ENCODE measurements around the gene DNMT1. TPM values are rescaled to one million over a fixed set of nuclear protein-coding genes. Genes with fewer than 3 reads are reported as not detected.

DNMT1 gene
- total RNA-seq, 6 donors from 2014 or later: 54.0 to 166 (median 63.9) TPM

DNA sequence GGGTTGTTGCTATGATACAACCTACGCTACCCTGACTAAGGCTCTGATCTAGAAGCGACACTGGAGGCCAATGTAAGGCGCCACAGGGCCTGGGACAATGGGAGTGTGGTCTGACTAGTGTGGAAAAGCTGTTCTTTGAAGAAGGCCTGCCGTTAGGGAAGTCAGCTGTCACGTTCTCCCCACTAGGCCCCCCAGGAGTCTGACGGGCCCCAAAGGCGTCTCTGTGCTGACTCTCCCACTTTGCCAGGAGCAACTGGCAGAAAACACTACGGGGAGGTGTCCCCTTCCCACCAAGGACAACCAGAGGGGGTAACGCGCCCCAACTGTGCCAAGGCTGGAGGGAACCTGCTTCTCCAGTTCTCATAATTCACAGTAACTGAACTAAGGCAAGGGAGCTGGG lies 49.7 kb downstream of the DNMT1 start:
- TF ChIP-seq, protein P1, sequence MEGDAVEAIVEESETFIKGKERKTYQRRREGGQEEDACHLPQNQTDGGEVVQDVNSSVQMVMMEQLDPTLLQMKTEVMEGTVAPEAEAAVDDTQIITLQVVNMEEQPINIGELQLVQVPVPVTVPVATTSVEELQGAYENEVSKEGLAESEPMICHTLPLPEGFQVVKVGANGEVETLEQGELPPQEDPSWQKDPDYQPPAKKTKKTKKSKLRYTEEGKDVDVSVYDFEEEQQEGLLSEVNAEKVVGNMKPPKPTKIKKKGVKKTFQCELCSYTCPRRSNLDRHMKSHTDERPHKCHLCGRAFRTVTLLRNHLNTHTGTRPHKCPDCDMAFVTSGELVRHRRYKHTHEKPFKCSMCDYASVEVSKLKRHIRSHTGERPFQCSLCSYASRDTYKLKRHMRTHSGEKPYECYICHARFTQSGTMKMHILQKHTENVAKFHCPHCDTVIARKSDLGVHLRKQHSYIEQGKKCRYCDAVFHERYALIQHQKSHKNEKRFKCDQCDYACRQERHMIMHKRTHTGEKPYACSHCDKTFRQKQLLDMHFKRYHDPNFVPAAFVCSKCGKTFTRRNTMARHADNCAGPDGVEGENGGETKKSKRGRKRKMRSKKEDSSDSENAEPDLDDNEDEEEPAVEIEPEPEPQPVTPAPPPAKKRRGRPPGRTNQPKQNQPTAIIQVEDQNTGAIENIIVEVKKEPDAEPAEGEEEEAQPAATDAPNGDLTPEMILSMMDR (IDR thresholded peaks at IDR 0.05): no peak
- no peak for TF ChIP-seq POLR2A (IDR thresholded peaks at IDR 0.05)
- TF ChIP-seq POLR2AphosphoS5 (IDR thresholded peaks at IDR 0.05): no peak
- TF ChIP-seq EP300 (IDR thresholded peaks at IDR 0.05): no peak
- no peak for DNase-seq
- Histone ChIP-seq H3K4me1 (peaks cover 0 to 9% (median 9%) of the 10 kb centered on the region in 4 donors), H3K36me3 (peaks cover 28 to 98% (median 84%) of the 10 kb centered on the region in 4 donors), H3K9me3 (no peaks in the 10 kb centered on the region), H3K27me3 (no peaks in the 10 kb centered on the region), H3K27ac (peak overlapping the region in 1 of 4 donors; percentile 10), H3K4me3 (no peak overlapping the region)
- WGBS, 2 donors: 90 to 94% methylated on average over 10 of the region's 10 CpGs
- ATAC-seq (ENCODE audit: low FRiP score in 2 of 2): no peak

- Histone ChIP-seq H3K4me3 (no peak overlapping the region), H3K27me3 (no peaks in the 10 kb centered on the region), H3K4me1 (peaks cover 0 to 9% (median 9%) of the 10 kb centered on the region in 4 donors), H3K27ac (peak overlapping the region in 2 of 4 donors; percentile 10 to 58), H3K9me3 (no peaks in the 10 kb centered on the region), H3K36me3 (peaks cover 31 to 98% (median 84%) of the 10 kb centered on the region in 4 donors)
- WGBS, 2 donors: 91 to 95% methylated on average over 5 to 10 of the region's 10 CpGs
- TF ChIP-seq POLR2A (IDR thresholded peaks at IDR 0.05): no peak
- no peak for TF ChIP-seq POLR2AphosphoS5 (IDR thresholded peaks at IDR 0.05)
- TF ChIP-seq, protein P1 (IDR thresholded peaks at IDR 0.05): no peak
- TF ChIP-seq EP300 (IDR thresholded peaks at IDR 0.05): no peak
- ATAC-seq (ENCODE audit: low FRiP score in 2 of 2) (no peak), DNase-seq (no peak)
Observed at GRCh38 chr19:10144361-10144760, 50.4 kb downstream of the DNMT1 start.

DNA sequence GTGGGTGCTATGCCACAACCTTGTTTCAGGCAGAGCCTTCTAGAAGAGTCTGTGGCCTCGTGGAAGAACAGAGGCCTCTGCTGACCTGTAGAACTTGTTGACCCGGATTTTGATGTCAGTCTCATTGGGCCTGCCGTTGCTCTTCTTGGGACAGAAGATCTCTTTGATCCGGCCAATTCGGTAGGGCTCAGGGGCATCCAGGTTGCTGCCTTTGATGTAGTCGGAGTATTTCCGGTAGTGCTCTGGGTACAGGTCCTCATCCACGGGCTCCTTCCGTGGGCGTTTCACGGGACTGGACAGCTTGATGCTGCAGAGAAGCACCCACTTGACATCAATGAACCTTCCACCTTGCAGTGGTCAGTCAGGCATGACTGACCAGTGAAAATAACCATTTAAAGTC lies 51.1 kb downstream of the DNMT1 start:
- no peak for DNase-seq
- H3K9me3 ChIP-seq: no peaks in the 10 kb centered on the region
- peaks cover 0 to 9% (median 9%) of the 10 kb centered on the region in 4 donors for H3K4me1 ChIP-seq
- H3K36me3 ChIP-seq: peaks cover 35 to 98% (median 86%) of the 10 kb centered on the region in 4 donors
- TF ChIP-seq EP300 (IDR thresholded peaks at IDR 0.05) (no peak), POLR2A (IDR thresholded peaks at IDR 0.05) (no peak), POLR2AphosphoS5 (IDR thresholded peaks at IDR 0.05) (no peak)
- TF ChIP-seq, protein P1 (IDR thresholded peaks at IDR 0.05): no peak
- 88 to 92% methylated on average over 6 to 11 of the region's 11 CpGs for WGBS, 2 donors
- H3K27me3 ChIP-seq: no peaks in the 10 kb centered on the region
- H3K27ac ChIP-seq: peak overlapping the region in 2 of 4 donors; percentile 58 to 80
- no peak for ATAC-seq (ENCODE audit: low FRiP score in 2 of 2)
- no peak overlapping the region for H3K4me3 ChIP-seq

- no peak overlapping the region for H3K4me3 ChIP-seq
- no peaks in the 10 kb centered on the region for H3K27me3 ChIP-seq
- H3K27ac ChIP-seq: peak overlapping the region; percentile 22 to 80 (median 64)
- TF ChIP-seq POLR2A (IDR thresholded peaks at IDR 0.05) (peak in 1 of 4 donors; percentile 51), POLR2AphosphoS5 (IDR thresholded peaks at IDR 0.05) (no peak), EP300 (IDR thresholded peaks at IDR 0.05) (no peak)
- TF ChIP-seq, protein P1 (IDR thresholded peaks at IDR 0.05): peak in 1 of 6 experiments; percentile 21
- H3K36me3 ChIP-seq: peaks cover 38 to 100% (median 90%) of the 10 kb centered on the region in 4 donors
- no peaks in the 10 kb centered on the region for H3K9me3 ChIP-seq
- WGBS, 2 donors: 64 to 88% methylated on average over 15 of the region's 15 CpGs
- peaks cover 0 to 9% (median 9%) of the 10 kb centered on the region in 4 donors for H3K4me1 ChIP-seq
- DNase-seq (peak; percentile 58 to 73), ATAC-seq (ENCODE audit: low FRiP score in 2 of 2) (peak in 1 of 2 donors; percentile 77)
Observed at GRCh38 chr19:10142701-10143375, 51.9 kb downstream of the DNMT1 start.

Data from upper lobe of left lung (tissue), 6 donors.